Stimulated activated CD4-positive, alpha-beta T cell treated with anti-CD3 and anti-CD28 coated beads, TNF-alpha, amount 100 ng/mL, for 48 hours (primary cell): Measurements from ENCODE around the gene OSBPL9.

Experiments used
- DNase-seq, 3 donors: peaks; one replicate each; pipeline ENCODE4 v3.0.0-alpha.2; 2020; ENCODE audit warnings: low read depth in 3 of 3

The OSBPL9 gene

DNA sequence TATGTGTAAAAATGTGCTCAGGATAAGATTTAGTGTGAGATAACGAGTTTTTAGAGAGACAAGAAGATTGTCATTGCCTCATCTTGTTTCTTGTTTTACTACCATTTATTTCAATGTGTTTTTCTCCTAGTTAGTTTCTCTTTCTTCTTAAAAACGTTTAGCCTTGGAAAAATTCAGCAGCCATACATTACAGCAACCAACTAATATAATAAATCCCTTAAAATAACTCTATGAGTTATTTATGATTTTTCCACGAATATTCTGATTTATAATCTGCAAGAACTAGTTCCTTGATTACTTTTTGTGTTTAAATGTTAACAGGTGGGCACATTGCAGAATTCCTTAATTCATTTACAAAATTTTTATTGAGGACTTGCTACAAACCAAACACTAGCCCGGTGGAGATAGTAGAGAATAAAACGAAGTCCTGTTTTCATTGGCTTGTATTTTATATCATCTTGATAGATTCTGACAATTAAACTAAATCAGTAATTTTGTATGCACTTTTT lies 118.9 kb downstream of the OSBPL9 start:
- DNase-seq: no peak

DNA sequence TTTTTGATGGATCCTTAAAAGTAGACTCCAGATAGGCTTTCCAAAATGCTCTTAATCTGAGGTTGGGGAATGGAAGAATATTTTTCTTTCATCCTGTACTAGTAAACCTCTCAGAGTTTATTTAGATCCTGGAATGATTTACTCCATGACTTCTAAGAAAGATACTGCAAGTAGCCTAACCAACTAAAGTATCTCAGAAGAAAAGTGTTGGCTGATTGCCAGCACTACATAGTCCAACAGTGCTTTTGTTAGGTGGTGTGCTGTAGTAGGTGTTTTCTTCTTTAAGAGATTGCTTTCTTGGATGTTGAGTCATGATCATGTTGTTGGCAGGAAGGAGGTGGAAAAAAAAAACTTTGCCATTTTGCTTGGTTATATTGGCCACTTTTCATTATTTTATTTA lies 119.8 kb downstream of the OSBPL9 start:
- no peak for DNase-seq

DNA sequence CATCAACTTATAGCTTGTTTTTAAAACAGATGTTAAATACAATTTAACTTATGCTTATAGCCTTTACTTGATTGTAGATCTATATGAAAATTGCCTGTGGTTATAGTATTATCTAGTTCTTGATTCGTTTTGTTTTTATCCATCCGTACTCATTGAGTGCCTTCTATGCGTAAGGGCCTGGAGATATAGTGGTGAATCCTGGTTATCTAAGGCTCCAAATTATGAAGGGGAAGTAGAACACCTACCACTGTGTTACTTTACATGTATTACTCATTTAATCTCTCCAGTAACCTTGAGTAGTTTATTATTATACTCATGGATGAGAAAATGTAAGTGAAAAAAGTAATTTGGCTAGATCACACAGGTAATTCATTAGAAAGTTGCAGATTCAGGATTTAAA lies 121.8 kb downstream of the OSBPL9 start:
- no peak for DNase-seq

DNA sequence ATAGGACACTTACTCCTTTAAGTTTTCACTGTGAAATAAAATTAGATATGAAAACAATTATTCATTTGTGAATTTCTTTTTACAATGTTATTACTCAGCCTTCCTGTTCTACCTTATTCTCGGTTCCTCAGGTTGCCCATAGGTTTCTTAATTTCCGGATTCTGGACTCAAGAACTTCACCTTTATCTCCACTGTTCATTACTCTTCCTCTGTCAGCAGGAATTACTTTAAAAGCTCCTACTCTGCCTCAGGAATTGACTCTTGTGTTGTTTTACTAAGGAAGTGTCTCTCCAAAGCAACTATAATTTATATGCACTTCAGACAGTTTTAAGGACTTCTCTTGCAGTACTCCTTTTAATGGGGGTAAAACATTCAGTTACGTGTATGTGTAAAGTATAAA lies 123.8 kb downstream of the OSBPL9 start:
- DNase-seq: no peak

DNA sequence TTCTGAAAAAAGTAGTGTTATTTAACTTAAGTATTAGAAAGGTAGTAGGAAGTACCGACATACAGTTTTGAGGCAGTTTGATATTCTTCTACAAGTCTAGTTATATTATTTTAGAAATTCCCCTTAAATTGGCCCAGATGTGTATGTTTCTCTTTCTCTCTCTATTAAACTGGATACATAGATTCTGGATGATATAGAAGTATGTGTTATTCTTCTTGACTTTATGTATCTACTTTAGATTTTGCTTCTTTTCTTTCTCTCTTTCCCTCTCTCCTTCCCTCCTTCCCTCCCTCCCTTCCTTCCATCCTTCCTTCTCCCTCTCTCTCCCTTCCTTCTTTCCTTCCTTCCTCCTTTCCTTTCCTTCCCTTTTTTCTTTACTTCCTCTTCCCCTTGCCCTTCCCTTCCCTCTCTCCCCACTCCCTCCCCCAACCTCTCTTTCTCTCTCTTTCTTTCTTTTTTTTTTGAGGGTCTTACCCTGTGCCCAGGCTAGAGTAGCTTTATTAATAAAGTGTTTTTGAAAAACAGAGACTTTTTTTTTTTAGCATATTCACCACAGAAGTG lies 124.3 kb downstream of the OSBPL9 start:
- no peak for DNase-seq

DNA sequence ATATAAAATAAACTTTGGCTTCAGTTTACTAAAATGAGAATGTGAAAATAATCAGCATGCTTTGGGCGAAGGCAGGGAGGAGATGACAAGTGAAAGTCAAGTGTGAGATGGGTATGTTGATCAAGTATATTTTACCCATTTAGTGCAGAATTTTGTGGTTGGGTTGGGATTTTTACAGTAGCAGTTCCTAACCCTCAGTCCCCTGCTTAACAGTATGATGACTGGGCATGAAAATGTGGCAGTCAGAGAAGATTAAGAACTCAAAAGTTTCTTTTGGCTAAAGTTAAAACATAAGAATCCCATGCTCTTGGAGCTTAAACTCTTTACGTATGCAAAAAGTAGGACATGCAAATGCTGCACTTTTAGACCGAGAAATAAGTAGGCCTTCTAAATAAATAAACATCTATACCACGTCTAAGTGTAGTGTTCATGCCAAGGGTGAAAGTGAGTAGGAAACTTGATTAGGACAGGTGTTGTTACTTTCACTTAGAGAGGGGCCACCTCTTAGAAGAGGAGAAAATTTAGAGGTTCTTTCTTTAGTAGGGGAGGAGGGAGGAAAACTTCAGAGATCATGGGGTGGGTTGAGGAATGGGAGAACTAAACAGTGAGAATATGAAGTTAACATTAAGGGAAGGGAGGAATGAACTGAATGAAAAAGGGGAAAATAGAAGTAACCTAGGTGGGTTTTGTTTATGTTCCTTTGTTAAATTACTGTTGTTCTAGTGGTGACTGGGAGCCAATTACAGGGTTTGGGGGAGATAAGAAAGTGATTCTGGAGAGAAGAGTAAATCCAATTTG lies 127.8 kb downstream of the OSBPL9 start:
- DNase-seq: no peak

DNA sequence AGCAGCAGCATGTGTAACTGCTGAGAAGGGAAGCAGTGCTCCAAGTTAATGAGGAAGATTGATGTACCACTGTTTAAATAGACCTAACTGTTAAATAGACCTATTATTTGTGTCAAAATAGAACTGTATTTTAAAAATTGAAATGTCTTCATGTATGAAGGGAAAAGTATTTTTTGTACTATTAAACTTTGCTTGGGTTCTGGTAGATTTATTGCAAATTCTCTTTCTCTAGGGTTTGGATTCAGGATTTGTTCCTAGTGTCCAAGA lies 128.3 kb downstream of the OSBPL9 start:
- DNase-seq: no peak

DNA sequence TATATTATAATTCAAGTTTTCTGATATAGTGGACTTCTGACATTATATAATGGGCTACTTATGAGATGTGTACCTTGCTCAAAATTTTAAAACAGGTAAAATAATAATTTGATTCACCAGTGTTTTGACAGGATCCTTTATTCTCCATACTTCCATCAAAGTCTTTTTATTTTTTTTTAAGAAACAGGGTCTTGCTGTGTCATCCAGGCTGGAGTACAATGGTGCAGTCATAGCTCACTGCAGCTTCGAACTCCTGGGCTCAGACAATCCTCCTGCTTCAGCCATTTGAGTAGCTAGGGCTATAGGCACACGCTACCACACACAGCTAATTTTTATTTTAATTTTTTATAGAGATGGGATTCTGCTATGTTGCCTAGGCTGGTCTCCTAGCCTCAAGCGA lies 132.3 kb downstream of the OSBPL9 start:
- no peak for DNase-seq

DNA sequence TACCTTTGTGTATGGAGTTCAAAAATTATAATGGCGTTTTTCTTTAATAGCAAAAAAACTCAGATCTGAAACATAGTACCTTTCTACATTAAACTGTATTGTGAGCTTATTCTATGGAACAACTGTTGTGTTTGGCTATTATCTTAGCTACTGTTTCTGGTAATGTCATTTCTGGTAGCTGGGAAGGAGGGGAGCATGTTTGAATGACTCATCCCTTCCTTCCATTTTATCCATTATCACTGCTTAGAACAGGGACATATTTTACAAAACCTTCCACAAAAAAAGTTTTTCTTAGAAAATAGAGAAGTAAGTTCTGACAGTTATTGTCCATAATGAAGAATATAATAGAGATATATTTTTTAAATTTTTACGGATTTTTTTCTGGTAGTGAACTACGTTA lies 133.3 kb downstream of the OSBPL9 start:
- no peak for DNase-seq

DNA sequence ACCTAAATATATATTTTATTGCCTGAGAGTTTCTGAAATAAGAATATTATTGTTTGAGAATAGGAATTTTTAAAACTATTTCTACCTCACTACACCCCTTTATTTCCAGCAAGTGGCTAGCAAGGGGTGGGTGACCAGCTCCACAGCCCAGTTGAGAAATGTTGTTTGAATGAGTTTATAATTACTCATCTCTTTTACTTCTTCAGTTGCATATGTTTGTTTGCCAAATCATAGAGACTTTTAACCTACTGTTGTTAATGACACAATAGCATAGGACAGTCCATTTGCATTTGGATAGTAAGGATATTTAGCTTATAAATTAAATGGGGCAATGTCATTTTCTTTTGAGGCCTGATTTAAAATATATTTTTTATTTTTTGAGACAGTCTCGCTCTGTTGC lies 133.8 kb downstream of the OSBPL9 start:
- no peak for DNase-seq

DNA sequence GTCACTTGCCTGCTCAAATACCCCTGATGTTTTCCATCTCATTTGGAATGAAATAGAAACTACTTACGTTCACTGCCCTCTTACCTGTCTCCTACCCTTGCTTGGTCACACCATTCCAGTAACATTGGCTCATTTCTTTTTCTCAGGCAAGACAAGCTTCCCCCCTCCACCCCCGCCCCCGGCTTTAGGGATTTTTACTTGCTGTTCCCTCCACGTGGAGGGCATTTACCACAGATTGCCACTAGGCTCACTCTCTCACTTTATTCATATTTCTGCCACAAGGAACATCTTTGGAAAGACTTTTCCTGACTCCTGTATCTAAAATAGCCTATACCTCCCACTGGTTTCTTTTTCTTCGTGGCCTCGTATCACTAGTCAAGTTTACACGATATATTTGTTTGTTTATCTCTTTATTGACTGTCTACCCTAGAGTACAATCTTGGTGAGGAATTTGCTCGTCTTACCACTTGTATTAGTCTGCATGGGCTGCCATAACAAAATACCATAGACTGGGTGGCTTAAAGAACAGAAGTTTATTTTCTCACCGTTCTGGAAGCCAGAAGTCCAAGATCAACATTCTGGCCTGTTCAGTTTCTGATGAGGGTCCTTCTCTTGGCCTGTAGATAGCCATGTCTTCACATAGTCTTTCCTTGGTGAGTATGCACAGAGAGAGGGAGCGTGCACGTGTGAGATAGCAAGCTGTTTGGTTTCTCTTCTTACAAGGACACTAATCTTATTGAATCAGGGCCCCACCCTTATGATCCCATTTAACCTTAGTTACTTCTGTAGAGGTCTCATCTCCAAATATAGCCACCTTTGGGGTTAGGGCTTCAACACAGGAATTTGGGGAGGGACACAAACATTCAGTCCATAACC lies 135.4 kb downstream of the OSBPL9 start:
- DNase-seq: no peak

DNA sequence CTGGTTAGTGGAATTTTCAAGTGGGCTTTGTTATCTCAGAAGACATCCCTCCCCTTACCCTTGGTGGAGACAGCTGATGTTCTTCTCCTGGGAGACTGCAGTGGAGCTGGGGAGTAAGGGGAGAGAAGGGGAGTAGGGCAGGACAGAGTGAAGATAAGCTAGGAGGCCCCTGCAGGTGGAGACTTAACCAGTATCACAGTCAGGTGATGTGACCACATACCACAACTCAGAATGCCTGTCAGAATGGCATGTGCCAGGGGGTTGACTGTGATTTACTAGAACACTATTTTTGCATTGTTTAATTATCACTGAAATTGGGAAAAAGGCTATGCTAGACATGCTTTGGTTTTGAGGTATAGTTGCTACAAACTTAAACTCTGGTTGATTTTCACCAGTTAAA lies 137.1 kb downstream of the OSBPL9 start:
- DNase-seq: no peak

DNA sequence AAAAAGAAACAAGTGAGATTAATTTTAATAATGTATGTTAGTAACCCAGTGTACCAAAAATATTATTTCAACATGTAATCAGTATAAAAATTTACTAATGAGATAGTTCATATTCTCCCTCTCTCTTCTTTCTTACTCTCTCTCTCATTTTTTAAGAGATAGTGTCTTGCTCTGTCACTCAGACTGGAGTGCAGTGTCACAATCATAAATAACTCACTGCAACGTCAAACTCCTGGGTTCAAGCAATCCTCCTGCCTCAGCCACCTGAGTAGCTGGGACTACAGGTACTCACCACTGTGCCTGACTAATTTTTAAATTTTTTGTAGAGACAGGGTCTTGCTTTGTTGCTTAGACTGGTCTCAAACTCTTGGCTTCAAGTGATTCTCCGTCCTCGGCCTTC lies 137.8 kb downstream of the OSBPL9 start:
- no peak for DNase-seq

DNA sequence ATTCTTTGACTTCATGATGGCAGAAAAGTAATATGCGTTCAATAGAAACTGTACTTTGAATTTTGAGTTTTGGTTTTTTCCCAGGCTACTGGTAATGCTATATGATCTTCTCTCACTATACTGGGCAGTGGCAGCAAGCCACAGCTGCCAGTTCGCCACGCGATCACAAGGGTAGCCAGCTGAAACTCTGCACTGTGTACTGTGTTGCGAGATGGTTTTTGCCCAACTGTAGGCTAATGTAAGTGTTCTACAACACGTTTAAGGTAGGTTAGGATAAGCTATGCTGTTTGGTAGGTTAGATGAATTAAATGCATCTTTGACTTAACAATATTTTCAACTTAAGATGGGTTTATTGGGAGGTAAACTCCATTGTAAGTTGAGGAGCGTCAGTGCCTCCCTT lies 138.5 kb downstream of the OSBPL9 start:
- DNase-seq: no peak

DNA sequence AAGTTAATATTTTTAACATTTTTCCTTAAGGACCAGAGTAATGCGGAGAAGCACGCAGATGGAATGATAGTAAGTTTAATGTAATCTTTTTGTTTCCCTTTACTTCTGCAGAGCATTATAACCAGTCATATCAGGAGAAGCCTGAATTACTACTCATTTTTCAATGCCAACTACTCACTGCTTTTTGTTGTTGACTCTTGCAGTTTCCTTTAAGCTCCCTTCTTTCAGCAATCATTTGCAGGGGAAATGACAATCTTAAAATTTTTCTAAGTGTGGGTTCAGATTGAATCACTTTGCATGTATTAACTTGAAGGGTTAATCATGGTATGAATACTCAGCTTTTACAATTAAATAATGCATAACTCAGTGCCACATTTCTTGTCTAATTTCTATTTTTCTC lies 139.4 kb downstream of the OSBPL9 start:
- no peak for DNase-seq

DNA sequence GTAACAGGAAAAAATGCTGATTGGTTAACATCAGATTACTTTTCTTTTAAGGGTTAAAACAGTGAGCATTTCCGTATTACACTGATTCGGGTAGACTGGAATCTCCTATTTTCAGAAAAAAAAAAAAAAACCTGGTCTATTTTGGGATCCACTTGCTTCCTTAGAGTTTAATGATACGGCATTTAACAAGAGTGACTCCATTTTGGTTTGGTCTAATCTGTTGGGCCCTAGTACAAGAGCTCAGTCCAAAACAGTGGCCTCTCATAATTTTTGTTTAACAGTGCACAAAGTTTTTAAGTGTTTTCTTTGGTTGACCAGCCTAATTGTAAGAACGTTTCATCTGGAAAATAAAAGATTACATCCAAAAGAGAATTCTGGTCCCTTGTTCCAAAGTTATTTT lies 141.4 kb downstream of the OSBPL9 start:
- DNase-seq: no peak

DNA sequence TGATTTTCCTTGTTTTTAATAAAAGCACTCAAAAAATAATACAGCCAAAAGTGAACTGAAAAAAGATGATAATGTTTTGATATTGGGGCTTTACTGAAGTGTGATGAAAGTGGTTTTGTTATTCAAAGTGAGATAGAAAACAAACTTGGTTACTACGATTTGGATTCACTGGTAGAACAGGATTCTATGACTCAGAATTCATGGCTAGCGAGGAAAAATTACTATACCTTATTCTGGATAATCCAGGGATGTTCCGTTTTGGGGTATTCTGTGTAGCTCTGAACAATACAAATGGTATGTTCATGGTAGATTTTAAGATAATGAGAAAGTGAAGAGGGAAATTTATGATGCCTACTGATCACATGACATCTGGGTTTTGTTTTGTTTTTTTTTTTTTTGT lies 144.0 kb downstream of the OSBPL9 start:
- DNase-seq: no peak

DNA sequence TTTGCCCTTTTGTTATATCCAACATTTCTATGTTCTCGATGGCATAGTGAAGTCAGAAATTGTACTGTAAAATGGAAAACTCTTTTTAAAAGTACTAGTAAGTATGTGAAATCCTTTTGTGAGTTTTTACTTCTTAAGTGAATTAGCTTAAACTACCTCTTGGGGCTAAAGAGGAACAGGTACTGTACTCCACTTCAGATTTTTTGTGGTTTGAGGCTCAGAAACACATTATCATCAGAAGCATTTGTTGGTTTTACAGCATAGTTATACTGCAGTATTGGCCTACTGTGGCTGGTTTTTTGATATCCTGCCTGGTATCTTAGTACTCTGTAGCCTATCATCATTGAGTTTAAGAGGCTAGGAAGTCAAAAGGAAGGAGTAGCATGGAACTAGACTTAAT lies 144.5 kb downstream of the OSBPL9 start:
- no peak for DNase-seq

DNA sequence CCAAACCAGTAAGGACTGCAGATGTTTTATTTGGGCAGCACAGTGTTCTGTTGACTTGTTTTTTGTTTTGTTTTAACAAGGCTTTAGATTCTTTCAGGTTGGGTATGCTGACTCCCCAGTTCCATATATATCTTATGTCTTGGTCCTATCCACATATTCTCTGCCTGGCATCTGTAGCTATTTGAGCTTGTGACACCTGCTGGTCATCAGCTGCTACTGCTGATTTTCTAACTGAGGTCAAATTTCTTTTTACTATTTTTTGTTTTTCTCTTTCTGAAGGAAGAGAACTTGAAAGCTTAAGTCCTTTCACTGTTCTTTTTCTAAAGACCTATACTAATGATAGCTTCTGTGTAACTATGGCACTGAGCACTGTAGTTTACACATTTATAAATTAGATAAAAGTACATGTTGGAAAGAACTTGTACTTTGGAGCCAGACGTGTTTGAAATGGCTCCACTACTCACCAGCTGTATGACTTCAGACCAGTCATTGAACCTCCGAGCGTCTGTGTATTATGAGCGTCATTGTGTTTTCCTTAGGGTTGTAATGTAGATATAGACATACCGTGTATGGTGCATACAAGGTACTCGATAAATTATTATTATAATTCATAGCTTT lies 152.2 kb downstream of the OSBPL9 start:
- DNase-seq: peak in 1 of 3 donors; percentile 4

DNA sequence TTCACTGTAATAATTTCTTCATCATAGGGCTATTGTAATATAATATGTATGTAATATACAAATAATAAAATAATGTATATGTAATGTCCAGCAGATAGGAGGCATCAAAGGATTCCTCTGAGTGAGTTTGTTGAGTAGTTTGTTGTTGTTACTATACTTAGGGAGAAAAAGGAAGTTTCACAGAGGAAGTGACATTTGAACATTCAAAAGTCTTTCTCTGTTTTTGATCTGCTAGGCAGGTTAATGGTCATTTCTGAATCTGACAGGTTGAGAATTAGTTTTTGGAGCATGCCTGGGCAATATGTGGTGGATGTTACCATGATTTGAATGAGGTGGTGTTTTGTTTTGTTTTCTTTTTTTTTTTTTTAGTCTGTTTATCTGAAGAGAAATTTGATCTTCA lies 159.5 kb downstream of the OSBPL9 start:
- DNase-seq: no peak

DNA sequence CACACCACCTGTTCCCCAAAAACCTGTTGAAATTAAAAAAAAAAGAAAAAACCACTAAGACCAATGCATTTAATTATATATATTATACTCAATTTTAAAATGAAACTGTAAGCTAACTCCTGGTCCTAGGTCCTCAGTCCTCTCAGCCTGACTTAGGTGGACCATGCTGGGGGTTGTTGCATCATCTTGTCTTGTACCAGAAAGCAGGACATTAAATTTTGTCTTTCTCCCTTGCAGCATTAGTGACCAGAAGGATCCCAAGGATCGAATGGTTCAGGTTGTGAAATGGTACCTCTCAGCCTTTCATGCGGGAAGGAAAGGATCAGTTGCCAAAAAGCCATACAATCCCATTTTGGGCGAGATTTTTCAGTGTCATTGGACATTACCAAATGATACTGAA lies 164.0 kb downstream of the OSBPL9 start:
- DNase-seq: no peak

DNA sequence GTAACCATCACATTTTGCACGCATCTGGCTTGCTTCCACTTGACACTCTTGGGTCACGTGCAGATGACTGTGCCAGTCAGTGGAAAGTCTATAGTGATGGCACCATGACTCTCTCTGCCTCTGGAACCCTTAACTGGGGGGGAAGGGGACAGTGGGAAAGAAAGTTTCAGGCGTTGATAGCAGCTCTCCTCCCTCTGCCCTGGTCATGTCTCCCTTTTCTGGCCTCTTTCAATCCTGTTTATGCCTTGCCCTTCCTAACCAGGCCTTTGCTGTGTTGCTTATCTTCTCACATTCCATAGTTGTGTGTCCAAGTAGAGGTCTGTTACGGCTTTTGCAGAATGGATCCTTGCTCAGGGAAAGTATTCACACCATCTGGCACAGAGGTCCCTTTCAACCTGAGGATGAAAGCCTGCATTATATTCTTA lies 168.1 kb downstream of the OSBPL9 start:
- DNase-seq: no peak
